Esophagus squamous epithelium (tissue), 5 donors: ENCODE measurements around the gene SLAIN2. TPM values are rescaled to one million over a fixed set of nuclear protein-coding genes. Genes with fewer than 3 reads are reported as not detected.
"Not testable (repeated sequence)": the region's sequence is repeated elsewhere in the genome, so short reads cannot be mapped to it uniquely, and the experiment has no call there.

ENCODE experiments used
- DNase-seq: peaks from one replicate; lab custom pipeline; 2025; lab: John Stamatoyannopoulos, UW
- H3K27ac ChIP-seq, 4 donors: fragments of 200-600 bp; sonication (generic); one replicate each; pipeline ENCODE4 v1.5.1; 2016 to 2019; ENCODE audit warnings: mild to moderate bottlenecking in 1 of 4
- H3K27me3 ChIP-seq, 4 donors: fragments of 200-600 bp; sonication (generic); 1 replicate in 3 of 4; 2 replicates in 1 of 4; pipeline versions ENCODE4 v1.5.1 to v1.6.0; 2017 to 2021; ENCODE audit warnings: antibody characterized with exemption in 1 of 4
- H3K36me3 ChIP-seq, 3 donors: fragments of 200-600 bp; sonication (generic); one replicate each; pipeline ENCODE4 v1.5.1; 2016 to 2019
- H3K4me1 ChIP-seq, 3 donors: fragments of 200-600 bp; sonication (generic); one replicate each; pipeline ENCODE4 v1.5.1; 2017 to 2019
- H3K4me3 ChIP-seq, 4 donors: fragments of 200-600 bp; sonication (generic); 1 replicate in 3 of 4; 2 replicates in 1 of 4; pipeline ENCODE4 v1.5.1; 2016 to 2019; ENCODE audit warnings: mild to moderate bottlenecking in 2 of 4, moderate library complexity in 1 of 4
- H3K9me3 ChIP-seq, 3 donors: fragments of 200-600 bp; sonication (generic); one replicate each; pipeline ENCODE4 v1.5.1; 2016 to 2019
- CTCF ChIP-seq, 6 experiments: fragments of 450-650 bp in 4 of 6; fragments of 200-600 bp in 2 of 6; sonication (generic) in 2 of 6; IDR thresholded peaks; one replicate each; pipeline ENCODE4 v1.5.1; 2016 to 2019; ENCODE audit warnings: antibody characterized with exemption in 6 of 6, mild to moderate bottlenecking in 4 of 6, moderate library complexity in 4 of 6
- POLR2A ChIP-seq, 4 donors: fragments of 450-650 bp; IDR thresholded peaks; one replicate each; pipeline ENCODE4 v1.6.1; 2017; ENCODE audit warnings: antibody characterized with exemption in 4 of 4, mild to moderate bottlenecking in 4 of 4, moderate library complexity in 3 of 4
- WGBS, 2 donors: methylation state at CpG; one replicate each; pipeline ENCODE4 v1.1.5; 2018; 5-methylcytosine and 5-hydroxymethylcytosine counted together
- intact Hi-C: fragments of 100-400 bp; cut with DNase I; formaldehyde crosslinking; loops from one replicate; pipeline ENCODE4 v1.15.0; 2022
- total RNA-seq, 4 donors: library from RNA; depleted of rRNA; stranded (reverse); fragments of >200 nt; gene quantifications; one replicate each; pipeline ENCODE4 v1.1.0, GENCODE V29; 2016
- donor health status: DM: yes; HTN: yes; CAD: no.

The SLAIN2 gene
- total RNA-seq, 4 donors from 2014 or later: 30.1 to 88.9 (median 75.4) TPM

- TF ChIP-seq POLR2A (IDR thresholded peaks at IDR 0.05) (no peak), CTCF (IDR thresholded peaks at IDR 0.05) (no peak)
- intact Hi-C loops: no loop called here
- DNase-seq: no peak
- Histone ChIP-seq H3K9me3 (no peaks in the 10 kb centered on the region), H3K4me1 (no peaks in the 10 kb centered on the region), H3K27ac (no peak overlapping the region), H3K4me3 (no peak overlapping the region), H3K36me3 (no peaks in the 10 kb centered on the region), H3K27me3 (no peaks in the 10 kb centered on the region)
- WGBS, 2 donors: 53 to 81% methylated on average over 2 of the region's 2 CpGs
Observed at GRCh38 chr4:48439988-48440387, 98.7 kb downstream of the SLAIN2 start.

GRCh38 chr4:48440914-48441313 lies 99.6 kb downstream of the SLAIN2 start:
- WGBS, 2 donors: 62 to 67% methylated on average over 5 of the region's 5 CpGs

GRCh38 chr4:48445704-48446103 lies 104.4 kb downstream of the SLAIN2 start:
- no peak for DNase-seq
- no peaks in the 10 kb centered on the region for H3K27me3 ChIP-seq
- no peaks in the 10 kb centered on the region for H3K9me3 ChIP-seq
- H3K4me3 ChIP-seq: no peak overlapping the region
- 5 to 11% methylated on average over 3 of the region's 3 CpGs for WGBS, 2 donors
- no peak overlapping the region for H3K27ac ChIP-seq
- intact Hi-C loops: no loop called here
- no peak for TF ChIP-seq POLR2A (IDR thresholded peaks at IDR 0.05)
- TF ChIP-seq CTCF (IDR thresholded peaks at IDR 0.05): peak in 4 of 6 experiments; percentile 30 to 51 (median 45)
- no peaks in the 10 kb centered on the region for H3K4me1 ChIP-seq
- no peaks in the 10 kb centered on the region for H3K36me3 ChIP-seq

More at GRCh38 chr4:48440914-48441313, 99.6 kb downstream of the SLAIN2 start:
- H3K27me3 ChIP-seq, H3K36me3 ChIP-seq, DNase-seq, H3K9me3 ChIP-seq, H3K4me3 ChIP-seq, H3K4me1 ChIP-seq, H3K27ac ChIP-seq, intact Hi-C loops: not testable (repeated sequence)

- TF ChIP-seq POLR2A (IDR thresholded peaks at IDR 0.05) (no peak), CTCF (IDR thresholded peaks at IDR 0.05) (no peak)
- H3K36me3 ChIP-seq: no peaks in the 10 kb centered on the region
- 72 to 85% methylated on average over 1 of the region's 1 CpG for WGBS, 2 donors
- intact Hi-C loops: no loop called here
- no peaks in the 10 kb centered on the region for H3K27me3 ChIP-seq
- H3K9me3 ChIP-seq: no peaks in the 10 kb centered on the region
- no peak overlapping the region for H3K4me3 ChIP-seq
- H3K4me1 ChIP-seq: no peaks in the 10 kb centered on the region
- no peak overlapping the region for H3K27ac ChIP-seq
- no peak for DNase-seq
Observed at GRCh38 chr4:48446642-48447041, 105.3 kb downstream of the SLAIN2 start.

GRCh38 chr4:48449151-48449550 lies 107.8 kb downstream of the SLAIN2 start:
- H3K27me3 ChIP-seq: no peaks in the 10 kb centered on the region
- H3K4me1 ChIP-seq: no peaks in the 10 kb centered on the region
- no peaks in the 10 kb centered on the region for H3K9me3 ChIP-seq
- no peak overlapping the region for H3K27ac ChIP-seq
- H3K36me3 ChIP-seq: no peaks in the 10 kb centered on the region
- TF ChIP-seq CTCF (IDR thresholded peaks at IDR 0.05) (no peak), POLR2A (IDR thresholded peaks at IDR 0.05) (no peak)
- DNase-seq: no peak
- intact Hi-C loops: no loop called here
- 80 to 86% methylated on average over 6 to 10 of the region's 10 CpGs for WGBS, 2 donors
- no peak overlapping the region for H3K4me3 ChIP-seq

- no peaks in the 10 kb centered on the region for H3K4me1 ChIP-seq
- H3K27me3 ChIP-seq: no peaks in the 10 kb centered on the region
- DNase-seq: no peak
- TF ChIP-seq POLR2A (IDR thresholded peaks at IDR 0.05) (no peak), CTCF (IDR thresholded peaks at IDR 0.05) (no peak)
- no peaks in the 10 kb centered on the region for H3K9me3 ChIP-seq
- H3K36me3 ChIP-seq: no peaks in the 10 kb centered on the region
- no peak overlapping the region for H3K27ac ChIP-seq
- intact Hi-C loops: no loop called here
- no peak overlapping the region for H3K4me3 ChIP-seq
- WGBS, 2 donors: 87 to 98% methylated on average over 3 of the region's 3 CpGs
Observed at GRCh38 chr4:48450740-48451139, 109.4 kb downstream of the SLAIN2 start.

GRCh38 chr4:48451656-48452055 lies 110.3 kb downstream of the SLAIN2 start:
- intact Hi-C loops, H3K4me3 ChIP-seq, DNase-seq, H3K9me3 ChIP-seq, H3K4me1 ChIP-seq, H3K36me3 ChIP-seq, H3K27ac ChIP-seq, H3K27me3 ChIP-seq: not testable (repeated sequence)
- WGBS, 2 donors: 81 to 83% methylated on average over 3 of the region's 3 CpGs
